HL-60 (cell line): ENCODE results near the gene SHROOM1.

Source experiments
- DNase-seq, 2 experiments: peaks; one replicate each; pipeline ENCODE4 v3.0.0-alpha.2; 2010 to 2020; ENCODE audit warnings: low read depth in 1 of 2, low spot score in 1 of 2
- H3K27ac ChIP-seq: fragments of 250-450 bp; sonication (Bioruptor Pico); replicated peaks from 2 replicates; pipeline ENCODE4 v1.5.1; 2020; ENCODE audit warnings: mild to moderate bottlenecking, moderate library complexity
- H3K27me3 ChIP-seq: fragments of 250-450 bp; sonication (Bioruptor Pico); 2 replicates; pipeline ENCODE4 v1.5.1; 2021; ENCODE audit warnings: mild to moderate bottlenecking, moderate library complexity; ENCODE audit not compliant: insufficient read depth, poor library complexity, severe bottlenecking
- H3K4me3 ChIP-seq: replicated peaks from 2 replicates; pipeline ENCODE4 v1.5.1; 2011; ENCODE audit warnings: mild to moderate bottlenecking, control low read depth, low read length; ENCODE audit not compliant: insufficient read depth
- CTCF ChIP-seq: IDR thresholded peaks from one replicate; pipeline ENCODE4 v1.5.1; 2011; ENCODE audit warnings: low read length, control low read depth, inconsistent platforms; ENCODE audit not compliant: insufficient read depth
- GABPA ChIP-seq: IDR thresholded peaks from 2 replicates; pipeline ENCODE4 v1.6.1; 2012; ENCODE audit warnings: low read depth
- POLR2AphosphoS5 ChIP-seq: IDR thresholded peaks from 2 replicates; pipeline ENCODE4 v1.6.1; 2012; ENCODE audit warnings: low read depth
- SPI1 ChIP-seq: IDR thresholded peaks from 2 replicates; pipeline ENCODE4 v1.6.1; 2012; ENCODE audit warnings: low read depth, mild to moderate bottlenecking, borderline replicate concordance
- TF ChIP-seq, protein P1 (sequence below): IDR thresholded peaks from 2 replicates; pipeline ENCODE4 v1.6.1; 2012; ENCODE audit warnings: low read depth; ENCODE audit not compliant: insufficient replicate concordance

Gene SHROOM1

GRCh38 chr5:132834057-132834456 is 3.6 kb upstream of the SHROOM1 start:
- H3K27me3 ChIP-seq: no peaks in the 10 kb centered on the region
- H3K27ac ChIP-seq: no peak overlapping the region
- DNase-seq: no peak
- H3K4me3 ChIP-seq: no peak overlapping the region
- TF ChIP-seq, protein P1, sequence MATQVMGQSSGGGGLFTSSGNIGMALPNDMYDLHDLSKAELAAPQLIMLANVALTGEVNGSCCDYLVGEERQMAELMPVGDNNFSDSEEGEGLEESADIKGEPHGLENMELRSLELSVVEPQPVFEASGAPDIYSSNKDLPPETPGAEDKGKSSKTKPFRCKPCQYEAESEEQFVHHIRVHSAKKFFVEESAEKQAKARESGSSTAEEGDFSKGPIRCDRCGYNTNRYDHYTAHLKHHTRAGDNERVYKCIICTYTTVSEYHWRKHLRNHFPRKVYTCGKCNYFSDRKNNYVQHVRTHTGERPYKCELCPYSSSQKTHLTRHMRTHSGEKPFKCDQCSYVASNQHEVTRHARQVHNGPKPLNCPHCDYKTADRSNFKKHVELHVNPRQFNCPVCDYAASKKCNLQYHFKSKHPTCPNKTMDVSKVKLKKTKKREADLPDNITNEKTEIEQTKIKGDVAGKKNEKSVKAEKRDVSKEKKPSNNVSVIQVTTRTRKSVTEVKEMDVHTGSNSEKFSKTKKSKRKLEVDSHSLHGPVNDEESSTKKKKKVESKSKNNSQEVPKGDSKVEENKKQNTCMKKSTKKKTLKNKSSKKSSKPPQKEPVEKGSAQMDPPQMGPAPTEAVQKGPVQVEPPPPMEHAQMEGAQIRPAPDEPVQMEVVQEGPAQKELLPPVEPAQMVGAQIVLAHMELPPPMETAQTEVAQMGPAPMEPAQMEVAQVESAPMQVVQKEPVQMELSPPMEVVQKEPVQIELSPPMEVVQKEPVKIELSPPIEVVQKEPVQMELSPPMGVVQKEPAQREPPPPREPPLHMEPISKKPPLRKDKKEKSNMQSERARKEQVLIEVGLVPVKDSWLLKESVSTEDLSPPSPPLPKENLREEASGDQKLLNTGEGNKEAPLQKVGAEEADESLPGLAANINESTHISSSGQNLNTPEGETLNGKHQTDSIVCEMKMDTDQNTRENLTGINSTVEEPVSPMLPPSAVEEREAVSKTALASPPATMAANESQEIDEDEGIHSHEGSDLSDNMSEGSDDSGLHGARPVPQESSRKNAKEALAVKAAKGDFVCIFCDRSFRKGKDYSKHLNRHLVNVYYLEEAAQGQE: no peak
- no peak for TF ChIP-seq POLR2AphosphoS5
- no peak for TF ChIP-seq GABPA
- no peak for TF ChIP-seq SPI1
- TF ChIP-seq CTCF: no peak

DNA sequence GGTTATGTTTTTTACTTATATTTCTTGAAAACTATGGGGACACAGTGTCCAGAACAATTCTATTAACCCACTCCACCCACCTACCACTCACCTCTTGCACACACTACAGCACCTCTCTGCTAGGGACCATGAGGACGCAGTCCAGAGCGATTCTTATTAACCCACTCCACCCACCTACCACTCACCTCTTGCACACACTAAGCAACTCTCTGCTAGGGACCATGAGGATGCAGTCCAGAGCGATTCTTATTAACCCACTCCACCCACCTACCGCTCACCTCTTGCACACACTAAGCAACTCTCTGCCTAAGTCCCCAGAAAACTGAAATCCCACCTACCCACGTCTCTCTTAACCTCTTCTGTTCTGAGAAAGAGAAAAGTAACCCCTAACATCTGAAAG is 2.2 kb upstream of the SHROOM1 start:
- Histone ChIP-seq H3K27ac (no peak overlapping the region), H3K27me3 (no peaks in the 10 kb centered on the region), H3K4me3 (no peak overlapping the region)
- DNase-seq: no peak
- no peak for TF ChIP-seq POLR2AphosphoS5
- no peak for TF ChIP-seq SPI1
- TF ChIP-seq CTCF: no peak
- TF ChIP-seq, protein P1: no peak
- TF ChIP-seq GABPA: no peak

GRCh38 chr5:132831095-132831860 is 831 bp upstream of the SHROOM1 start:
- no peak for TF ChIP-seq GABPA
- no peak for TF ChIP-seq CTCF
- no peak for TF ChIP-seq POLR2AphosphoS5
- TF ChIP-seq, protein P1: no peak
- TF ChIP-seq SPI1: no peak
- H3K27ac ChIP-seq: no peak overlapping the region
- H3K4me3 ChIP-seq: no peak overlapping the region
- H3K27me3 ChIP-seq: no peaks in the 10 kb centered on the region
- no peak for DNase-seq
